ENCODE results near the gene TBC1D4. TPM values are rescaled to one million over a fixed set of nuclear protein-coding genes. Genes with fewer than 3 reads are reported as not detected.

TBC1D4 gene
- total and polyA plus RNA-seq, 2 experiments from 2014 or later = 18.7 to 38.2 TPM

- no peak overlapping the region for H2AFZ ChIP-seq
- no peak for ATAC-seq
- no peaks in the 10 kb centered on the region for H3K27me3 Mint-ChIP-seq (ENCODE audit: insufficient read depth, low read depth, poor library complexity)
Measured at GRCh38 chr13:75330770-75331169, 151.2 kb downstream of the TBC1D4 start.

More at GRCh38 chr13:75330770-75331169, 151.2 kb downstream of the TBC1D4 start:
- TF ChIP-seq ZNF114 (CRISPR knock-in tag; IDR thresholded peaks at IDR 0.05) (no peak), POLR2AphosphoS5 (IDR thresholded peaks at IDR 0.05; ENCODE audit: low read depth) (no peak), ETS1 (IDR thresholded peaks at IDR 0.05) (no peak), CTCF (conservative IDR thresholded peaks at IDR 0.05; ENCODE audit: low read depth in 2 of 2) (no peak), EZH2phosphoT487 (IDR thresholded peaks at IDR 0.05; ENCODE audit: unreplicated experiment) (no peak), CREB1 (CRISPR knock-in tag; IDR thresholded peaks at IDR 0.05; ENCODE audit: low read depth) (no peak), EZH2 (IDR thresholded peaks at IDR 0.05; ENCODE audit: low read depth, unreplicated experiment) (no peak), ZNF331 (CRISPR knock-in tag; IDR thresholded peaks at IDR 0.05; ENCODE audit: low read depth) (no peak), STAT1 (IDR thresholded peaks at IDR 0.05; ENCODE audit: unreplicated experiment) (no peak), NANOG (IDR thresholded peaks at IDR 0.05; ENCODE audit: borderline replicate concordance) (no peak), JUNB (IDR thresholded peaks at IDR 0.05; ENCODE audit: unreplicated experiment) (no peak)
- TF ChIP-seq, protein P1, sequence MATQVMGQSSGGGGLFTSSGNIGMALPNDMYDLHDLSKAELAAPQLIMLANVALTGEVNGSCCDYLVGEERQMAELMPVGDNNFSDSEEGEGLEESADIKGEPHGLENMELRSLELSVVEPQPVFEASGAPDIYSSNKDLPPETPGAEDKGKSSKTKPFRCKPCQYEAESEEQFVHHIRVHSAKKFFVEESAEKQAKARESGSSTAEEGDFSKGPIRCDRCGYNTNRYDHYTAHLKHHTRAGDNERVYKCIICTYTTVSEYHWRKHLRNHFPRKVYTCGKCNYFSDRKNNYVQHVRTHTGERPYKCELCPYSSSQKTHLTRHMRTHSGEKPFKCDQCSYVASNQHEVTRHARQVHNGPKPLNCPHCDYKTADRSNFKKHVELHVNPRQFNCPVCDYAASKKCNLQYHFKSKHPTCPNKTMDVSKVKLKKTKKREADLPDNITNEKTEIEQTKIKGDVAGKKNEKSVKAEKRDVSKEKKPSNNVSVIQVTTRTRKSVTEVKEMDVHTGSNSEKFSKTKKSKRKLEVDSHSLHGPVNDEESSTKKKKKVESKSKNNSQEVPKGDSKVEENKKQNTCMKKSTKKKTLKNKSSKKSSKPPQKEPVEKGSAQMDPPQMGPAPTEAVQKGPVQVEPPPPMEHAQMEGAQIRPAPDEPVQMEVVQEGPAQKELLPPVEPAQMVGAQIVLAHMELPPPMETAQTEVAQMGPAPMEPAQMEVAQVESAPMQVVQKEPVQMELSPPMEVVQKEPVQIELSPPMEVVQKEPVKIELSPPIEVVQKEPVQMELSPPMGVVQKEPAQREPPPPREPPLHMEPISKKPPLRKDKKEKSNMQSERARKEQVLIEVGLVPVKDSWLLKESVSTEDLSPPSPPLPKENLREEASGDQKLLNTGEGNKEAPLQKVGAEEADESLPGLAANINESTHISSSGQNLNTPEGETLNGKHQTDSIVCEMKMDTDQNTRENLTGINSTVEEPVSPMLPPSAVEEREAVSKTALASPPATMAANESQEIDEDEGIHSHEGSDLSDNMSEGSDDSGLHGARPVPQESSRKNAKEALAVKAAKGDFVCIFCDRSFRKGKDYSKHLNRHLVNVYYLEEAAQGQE (IDR thresholded peaks at IDR 0.05; ENCODE audit: unreplicated experiment) = no peak
- TF ChIP-seq, protein P2, sequence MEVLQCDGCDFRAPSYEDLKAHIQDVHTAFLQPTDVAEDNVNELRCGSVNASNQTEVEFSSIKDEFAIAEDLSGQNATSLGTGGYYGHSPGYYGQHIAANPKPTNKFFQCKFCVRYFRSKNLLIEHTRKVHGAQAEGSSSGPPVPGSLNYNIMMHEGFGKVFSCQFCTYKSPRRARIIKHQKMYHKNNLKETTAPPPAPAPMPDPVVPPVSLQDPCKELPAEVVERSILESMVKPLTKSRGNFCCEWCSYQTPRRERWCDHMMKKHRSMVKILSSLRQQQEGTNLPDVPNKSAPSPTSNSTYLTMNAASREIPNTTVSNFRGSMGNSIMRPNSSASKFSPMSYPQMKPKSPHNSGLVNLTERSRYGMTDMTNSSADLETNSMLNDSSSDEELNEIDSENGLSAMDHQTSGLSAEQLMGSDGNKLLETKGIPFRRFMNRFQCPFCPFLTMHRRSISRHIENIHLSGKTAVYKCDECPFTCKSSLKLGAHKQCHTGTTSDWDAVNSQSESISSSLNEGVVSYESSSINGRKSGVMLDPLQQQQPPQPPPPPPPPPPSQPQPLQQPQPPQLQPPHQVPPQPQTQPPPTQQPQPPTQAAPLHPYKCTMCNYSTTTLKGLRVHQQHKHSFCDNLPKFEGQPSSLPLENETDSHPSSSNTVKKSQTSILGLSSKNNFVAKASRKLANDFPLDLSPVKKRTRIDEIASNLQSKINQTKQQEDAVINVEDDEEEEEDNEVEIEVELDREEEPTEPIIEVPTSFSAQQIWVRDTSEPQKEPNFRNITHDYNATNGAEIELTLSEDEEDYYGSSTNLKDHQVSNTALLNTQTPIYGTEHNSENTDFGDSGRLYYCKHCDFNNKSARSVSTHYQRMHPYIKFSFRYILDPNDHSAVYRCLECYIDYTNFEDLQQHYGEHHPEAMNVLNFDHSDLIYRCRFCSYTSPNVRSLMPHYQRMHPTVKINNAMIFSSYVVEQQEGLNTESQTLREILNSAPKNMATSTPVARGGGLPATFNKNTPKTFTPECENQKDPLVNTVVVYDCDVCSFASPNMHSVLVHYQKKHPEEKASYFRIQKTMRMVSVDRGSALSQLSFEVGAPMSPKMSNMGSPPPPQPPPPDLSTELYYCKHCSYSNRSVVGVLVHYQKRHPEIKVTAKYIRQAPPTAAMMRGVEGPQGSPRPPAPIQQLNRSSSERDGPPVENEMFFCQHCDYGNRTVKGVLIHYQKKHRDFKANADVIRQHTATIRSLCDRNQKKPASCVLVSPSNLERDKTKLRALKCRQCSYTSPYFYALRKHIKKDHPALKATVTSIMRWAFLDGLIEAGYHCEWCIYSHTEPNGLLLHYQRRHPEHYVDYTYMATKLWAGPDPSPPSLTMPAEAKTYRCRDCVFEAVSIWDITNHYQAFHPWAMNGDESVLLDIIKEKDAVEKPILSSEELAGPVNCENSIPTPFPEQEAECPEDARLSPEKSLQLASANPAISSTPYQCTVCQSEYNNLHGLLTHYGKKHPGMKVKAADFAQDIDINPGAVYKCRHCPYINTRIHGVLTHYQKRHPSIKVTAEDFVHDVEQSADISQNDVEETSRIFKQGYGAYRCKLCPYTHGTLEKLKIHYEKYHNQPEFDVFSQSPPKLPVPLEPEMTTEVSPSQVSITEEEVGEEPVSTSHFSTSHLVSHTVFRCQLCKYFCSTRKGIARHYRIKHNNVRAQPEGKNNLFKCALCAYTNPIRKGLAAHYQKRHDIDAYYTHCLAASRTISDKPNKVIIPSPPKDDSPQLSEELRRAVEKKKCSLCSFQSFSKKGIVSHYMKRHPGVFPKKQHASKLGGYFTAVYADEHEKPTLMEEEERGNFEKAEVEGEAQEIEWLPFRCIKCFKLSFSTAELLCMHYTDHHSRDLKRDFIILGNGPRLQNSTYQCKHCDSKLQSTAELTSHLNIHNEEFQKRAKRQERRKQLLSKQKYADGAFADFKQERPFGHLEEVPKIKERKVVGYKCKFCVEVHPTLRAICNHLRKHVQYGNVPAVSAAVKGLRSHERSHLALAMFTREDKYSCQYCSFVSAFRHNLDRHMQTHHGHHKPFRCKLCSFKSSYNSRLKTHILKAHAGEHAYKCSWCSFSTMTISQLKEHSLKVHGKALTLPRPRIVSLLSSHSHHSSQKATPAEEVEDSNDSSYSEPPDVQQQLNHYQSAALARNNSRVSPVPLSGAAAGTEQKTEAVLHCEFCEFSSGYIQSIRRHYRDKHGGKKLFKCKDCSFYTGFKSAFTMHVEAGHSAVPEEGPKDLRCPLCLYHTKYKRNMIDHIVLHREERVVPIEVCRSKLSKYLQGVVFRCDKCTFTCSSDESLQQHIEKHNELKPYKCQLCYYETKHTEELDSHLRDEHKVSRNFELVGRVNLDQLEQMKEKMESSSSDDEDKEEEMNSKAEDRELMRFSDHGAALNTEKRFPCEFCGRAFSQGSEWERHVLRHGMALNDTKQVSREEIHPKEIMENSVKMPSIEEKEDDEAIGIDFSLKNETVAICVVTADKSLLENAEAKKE (CRISPR knock-in tag; IDR thresholded peaks at IDR 0.05) = no peak
- Histone ChIP-seq H3K9me2 (ENCODE audit: insufficient read depth) (no peaks in the 10 kb centered on the region), H3K27ac (ENCODE audit: low read depth) (no peak overlapping the region), H3K4me1 (ENCODE audit: insufficient read depth) (peaks cover 22% of the 10 kb centered on the region), H3K27me3 (ENCODE audit: insufficient read depth) (no peaks in the 10 kb centered on the region), H3K79me2 (replicated peaks; ENCODE audit: insufficient read depth) (no peaks in the 10 kb centered on the region), H3K36me3 (ENCODE audit: insufficient read depth) (no peaks in the 10 kb centered on the region), H4K20me1 (replicated peaks; ENCODE audit: insufficient read depth) (no peaks in the 10 kb centered on the region), H3K4me2 (peak overlapping the region; percentile 29; the same call in 1 of the 2 replicates), H3K4me3 (no peak overlapping the region), H3F3A (replicated peaks; ENCODE audit: low read depth) (no peaks in the 10 kb centered on the region)
- no peak overlapping the region for H3K27ac Mint-ChIP-seq
- no peaks in the 10 kb centered on the region for H3K9me3 Mint-ChIP-seq
- DNase-seq (ENCODE audit: low spot score) = no peak
- H3K36me3 Mint-ChIP-seq (ENCODE audit: low read depth) = peaks cover 18% of the 10 kb centered on the region
- H3K4me3 Mint-ChIP-seq = no peak overlapping the region
- peaks cover 45% of the 10 kb centered on the region for H3K4me1 Mint-ChIP-seq
